ENCODE measurements around the gene ANKRD28.

ANKRD28 gene

GRCh38 chr3:15714448-15714847, 83.3 kb downstream of the ANKRD28 start:
- Histone ChIP-seq H3K27me3 (ENCODE audit: insufficient read depth, low read length) (no peaks in the 10 kb centered on the region), H3F3A (ENCODE audit: insufficient read depth, low read length) (no peaks in the 10 kb centered on the region), H3K4me2 (ENCODE audit: low read length) (no peak overlapping the region), H3K36me3 (ENCODE audit: insufficient read depth, low read length) (peaks cover 38% of the 10 kb centered on the region; the same call in 1 of the 2 replicates), H4K20me1 (ENCODE audit: insufficient read depth, low read length) (no peaks in the 10 kb centered on the region), H3K9me3 (ENCODE audit: low read length) (no peaks in the 10 kb centered on the region), H3K4me3 (ENCODE audit: low read depth, low read length, poor library complexity, severe bottlenecking) (no peak overlapping the region), H3K9ac (ENCODE audit: low read length) (no peak overlapping the region), H3K79me2 (ENCODE audit: insufficient read depth, low read length) (no peaks in the 10 kb centered on the region), H3K9me2 (ENCODE audit: low read depth, low read length) (no peaks in the 10 kb centered on the region), H3K27ac (ENCODE audit: low read depth, low read length, poor library complexity, severe bottlenecking) (no peak overlapping the region), H3K4me1 (ENCODE audit: insufficient read depth, low read length, severe bottlenecking) (no peaks in the 10 kb centered on the region), H2AFZ (ENCODE audit: low read length) (no peak overlapping the region)
- TF ChIP-seq CTCF (IDR thresholded peaks at IDR 0.05; ENCODE audit: low read length) (no peak), EZH2 (IDR thresholded peaks at IDR 0.05; ENCODE audit: borderline replicate concordance, low read length) (no peak)

GRCh38 chr3:15713364-15713763, 84.4 kb downstream of the ANKRD28 start:
- Histone ChIP-seq H3K9me3 (ENCODE audit: low read length) (no peaks in the 10 kb centered on the region), H3K79me2 (ENCODE audit: insufficient read depth, low read length) (no peaks in the 10 kb centered on the region), H3K27me3 (ENCODE audit: insufficient read depth, low read length) (no peaks in the 10 kb centered on the region), H3K4me3 (ENCODE audit: low read depth, low read length, poor library complexity, severe bottlenecking) (no peak overlapping the region), H3K9ac (ENCODE audit: low read length) (no peak overlapping the region), H3K4me1 (ENCODE audit: insufficient read depth, low read length, severe bottlenecking) (no peaks in the 10 kb centered on the region), H3K4me2 (ENCODE audit: low read length) (no peak overlapping the region), H3F3A (ENCODE audit: insufficient read depth, low read length) (no peaks in the 10 kb centered on the region), H3K9me2 (ENCODE audit: low read depth, low read length) (no peaks in the 10 kb centered on the region), H3K27ac (ENCODE audit: low read depth, low read length, poor library complexity, severe bottlenecking) (no peak overlapping the region), H2AFZ (ENCODE audit: low read length) (no peak overlapping the region), H4K20me1 (ENCODE audit: insufficient read depth, low read length) (no peaks in the 10 kb centered on the region), H3K36me3 (ENCODE audit: insufficient read depth, low read length) (peaks cover 48% of the 10 kb centered on the region)
- TF ChIP-seq CTCF (IDR thresholded peaks at IDR 0.05; ENCODE audit: low read length) (no peak), EZH2 (IDR thresholded peaks at IDR 0.05; ENCODE audit: borderline replicate concordance, low read length) (no peak)

- H4K20me1 ChIP-seq (ENCODE audit: insufficient read depth, low read length) = no peaks in the 10 kb centered on the region
- H3K27ac ChIP-seq (ENCODE audit: low read depth, low read length, poor library complexity, severe bottlenecking) = no peak overlapping the region
- no peak overlapping the region for H3K9ac ChIP-seq (ENCODE audit: low read length)
- TF ChIP-seq EZH2 (IDR thresholded peaks at IDR 0.05; ENCODE audit: borderline replicate concordance, low read length) (no peak), CTCF (IDR thresholded peaks at IDR 0.05; ENCODE audit: low read length) (no peak)
- H3K4me1 ChIP-seq (ENCODE audit: insufficient read depth, low read length, severe bottlenecking) = no peaks in the 10 kb centered on the region
- peaks cover 65% of the 10 kb centered on the region for H3K36me3 ChIP-seq (ENCODE audit: insufficient read depth, low read length)
- no peaks in the 10 kb centered on the region for H3F3A ChIP-seq (ENCODE audit: insufficient read depth, low read length)
- no peaks in the 10 kb centered on the region for H3K27me3 ChIP-seq (ENCODE audit: insufficient read depth, low read length)
- H2AFZ ChIP-seq (ENCODE audit: low read length) = no peak overlapping the region
- no peak overlapping the region for H3K4me3 ChIP-seq (ENCODE audit: low read depth, low read length, poor library complexity, severe bottlenecking)
- no peak overlapping the region for H3K4me2 ChIP-seq (ENCODE audit: low read length)
- no peaks in the 10 kb centered on the region for H3K9me2 ChIP-seq (ENCODE audit: low read depth, low read length)
- no peaks in the 10 kb centered on the region for H3K79me2 ChIP-seq (ENCODE audit: insufficient read depth, low read length)
- no peaks in the 10 kb centered on the region for H3K9me3 ChIP-seq (ENCODE audit: low read length)
These were observed 86.5 kb downstream of the ANKRD28 start for GRCh38 chr3:15711281-15711680.
